ENCODE data around the gene RPL26.
A peak's percentile ranks its signal among the peaks of the same experiment; 100 is the strongest.
"Not testable (repeated sequence)": the region's sequence is repeated elsewhere in the genome, so short reads cannot be mapped to it uniquely, and the experiment has no call there.

The RPL26 gene

GRCh38 chr17:8393470-8394231 is 10.7 kb upstream of the RPL26 start:
- DNase-seq = no peak

- no peak for DNase-seq
Observed at GRCh38 chr17:8392674-8393469, 9.9 kb upstream of the RPL26 start.

GRCh38 chr17:8392274-8392673 is 9.3 kb upstream of the RPL26 start:
- DNase-seq = no peak

- DNase-seq = no peak
Observed at GRCh38 chr17:8391711-8392110, 8.7 kb upstream of the RPL26 start.

GRCh38 chr17:8387914-8388651 is 5.1 kb upstream of the RPL26 start:
- no peak for DNase-seq

- DNase-seq = no peak
Observed at GRCh38 chr17:8386841-8387240, 3.8 kb upstream of the RPL26 start.

- DNase-seq = no peak
Observed at GRCh38 chr17:8384801-8385378, 1.9 kb upstream of the RPL26 start.

GRCh38 chr17:8382880-8383142 is 182 bp downstream of the RPL26 start:
- no peak for DNase-seq

- DNase-seq = no peak
Observed at GRCh38 chr17:8382052-8382879, 727 bp downstream of the RPL26 start.

GRCh38 chr17:8380049-8380448 is 2.9 kb downstream of the RPL26 start:
- DNase-seq = no peak

- DNase-seq = not testable (repeated sequence)
Observed at GRCh38 chr17:8378117-8378516, 4.9 kb downstream of the RPL26 start.

GRCh38 chr17:8377422-8377821 is 5.6 kb downstream of the RPL26 start:
- DNase-seq = no peak

GRCh38 chr17:8376271-8377067 is 6.5 kb downstream of the RPL26 start, which contains the start of gene KRABD2:
TSS of gene KRABD2 (minus strand) at chr17:8376704.
- DNase-seq = peak; percentile 72 to 91

GRCh38 chr17:8375738-8376259 is 7.2 kb downstream of the RPL26 start:
- DNase-seq = no peak

GRCh38 chr17:8373856-8374255 is 9.1 kb downstream of the RPL26 start:
- DNase-seq = not testable (repeated sequence)

GRCh38 chr17:8372422-8372821 is 10.6 kb downstream of the RPL26 start:
- DNase-seq = no peak

GRCh38 chr17:8371786-8372185 is 11.2 kb downstream of the RPL26 start:
- DNase-seq = no peak

GRCh38 chr17:8369944-8370343 is 13.0 kb downstream of the RPL26 start:
- DNase-seq = no peak

- DNase-seq = no peak
Observed at GRCh38 chr17:8368193-8368592, 14.8 kb downstream of the RPL26 start.

GRCh38 chr17:8366231-8366630 is 16.8 kb downstream of the RPL26 start:
- no peak for DNase-seq

GRCh38 chr17:8365143-8365542 is 17.9 kb downstream of the RPL26 start:
- DNase-seq = no peak

Data from NCI-H446 (cell line).